ENCODE data around the gene MFAP2.

DNA sequence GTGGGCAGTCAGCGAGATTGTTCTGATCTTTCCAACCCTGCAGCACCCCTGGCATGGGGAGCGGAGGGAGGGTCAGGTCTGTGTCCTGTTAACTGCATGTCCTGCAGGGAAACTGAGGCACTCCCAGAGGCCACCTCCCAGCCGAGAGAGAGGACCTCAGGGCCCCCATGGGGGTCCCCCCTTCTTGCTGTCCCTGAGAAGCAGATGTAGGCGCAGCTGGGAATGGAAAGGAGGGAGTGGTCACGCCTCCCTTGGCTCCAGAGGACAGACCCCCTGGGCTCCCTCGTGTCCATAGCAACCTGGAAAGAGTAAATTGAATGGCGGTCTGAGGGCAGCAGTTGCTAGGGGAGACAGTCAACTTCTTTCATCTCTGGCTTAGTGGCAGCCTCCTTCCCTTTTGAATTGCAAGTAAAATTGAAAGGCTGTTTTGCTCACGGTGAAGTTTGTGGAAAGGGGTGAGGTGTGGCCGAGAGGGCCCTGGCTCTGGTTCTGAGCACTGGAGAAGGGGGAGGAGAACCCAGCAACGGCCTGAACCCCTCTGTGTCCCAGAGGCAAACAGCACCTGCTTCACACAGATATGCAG, 53.8 kb downstream of the MFAP2 start:
- TF ChIP-seq, protein P1, sequence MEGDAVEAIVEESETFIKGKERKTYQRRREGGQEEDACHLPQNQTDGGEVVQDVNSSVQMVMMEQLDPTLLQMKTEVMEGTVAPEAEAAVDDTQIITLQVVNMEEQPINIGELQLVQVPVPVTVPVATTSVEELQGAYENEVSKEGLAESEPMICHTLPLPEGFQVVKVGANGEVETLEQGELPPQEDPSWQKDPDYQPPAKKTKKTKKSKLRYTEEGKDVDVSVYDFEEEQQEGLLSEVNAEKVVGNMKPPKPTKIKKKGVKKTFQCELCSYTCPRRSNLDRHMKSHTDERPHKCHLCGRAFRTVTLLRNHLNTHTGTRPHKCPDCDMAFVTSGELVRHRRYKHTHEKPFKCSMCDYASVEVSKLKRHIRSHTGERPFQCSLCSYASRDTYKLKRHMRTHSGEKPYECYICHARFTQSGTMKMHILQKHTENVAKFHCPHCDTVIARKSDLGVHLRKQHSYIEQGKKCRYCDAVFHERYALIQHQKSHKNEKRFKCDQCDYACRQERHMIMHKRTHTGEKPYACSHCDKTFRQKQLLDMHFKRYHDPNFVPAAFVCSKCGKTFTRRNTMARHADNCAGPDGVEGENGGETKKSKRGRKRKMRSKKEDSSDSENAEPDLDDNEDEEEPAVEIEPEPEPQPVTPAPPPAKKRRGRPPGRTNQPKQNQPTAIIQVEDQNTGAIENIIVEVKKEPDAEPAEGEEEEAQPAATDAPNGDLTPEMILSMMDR (IDR thresholded peaks at IDR 0.05; ENCODE audit: low read depth, low read length), result no peak
- no peak for TF ChIP-seq POLR2A (IDR thresholded peaks at IDR 0.05; ENCODE audit: extremely low read depth, insufficient read length)

Data from NB4 (cell line).